ENCODE data around the gene CSRP3.

DNA sequence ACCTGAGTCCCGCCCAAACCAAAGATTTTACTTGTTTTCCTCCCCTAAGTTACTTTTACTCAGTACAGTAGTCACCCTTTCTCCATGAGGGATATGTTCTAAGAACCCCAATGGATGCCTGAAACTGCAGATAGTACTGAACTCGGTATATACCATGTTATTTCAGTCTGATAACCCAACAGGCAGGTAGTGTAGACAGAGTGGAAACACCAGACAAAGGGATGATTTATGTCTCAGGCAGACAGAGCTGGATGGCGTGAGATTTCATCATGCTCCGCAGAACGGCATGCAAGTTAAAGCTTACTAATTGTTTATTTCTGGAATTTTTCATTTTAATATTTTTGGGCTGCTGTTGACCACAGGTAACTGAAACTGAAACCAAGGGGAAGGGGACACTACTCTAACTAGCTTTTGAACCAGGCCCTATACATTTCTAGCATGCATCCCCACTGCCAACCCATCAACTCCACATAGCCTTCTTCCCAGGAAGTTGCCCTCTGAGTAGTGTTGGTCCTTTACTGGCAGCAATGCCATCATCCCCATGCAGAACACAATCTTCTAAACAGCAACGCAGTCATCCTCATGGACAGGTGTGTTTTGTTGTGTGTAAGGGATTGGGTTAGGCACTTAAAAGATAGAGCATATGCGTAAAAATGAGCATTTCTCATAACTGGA is 27.7 kb downstream of the CSRP3 start:
- TF ChIP-seq, protein P1, sequence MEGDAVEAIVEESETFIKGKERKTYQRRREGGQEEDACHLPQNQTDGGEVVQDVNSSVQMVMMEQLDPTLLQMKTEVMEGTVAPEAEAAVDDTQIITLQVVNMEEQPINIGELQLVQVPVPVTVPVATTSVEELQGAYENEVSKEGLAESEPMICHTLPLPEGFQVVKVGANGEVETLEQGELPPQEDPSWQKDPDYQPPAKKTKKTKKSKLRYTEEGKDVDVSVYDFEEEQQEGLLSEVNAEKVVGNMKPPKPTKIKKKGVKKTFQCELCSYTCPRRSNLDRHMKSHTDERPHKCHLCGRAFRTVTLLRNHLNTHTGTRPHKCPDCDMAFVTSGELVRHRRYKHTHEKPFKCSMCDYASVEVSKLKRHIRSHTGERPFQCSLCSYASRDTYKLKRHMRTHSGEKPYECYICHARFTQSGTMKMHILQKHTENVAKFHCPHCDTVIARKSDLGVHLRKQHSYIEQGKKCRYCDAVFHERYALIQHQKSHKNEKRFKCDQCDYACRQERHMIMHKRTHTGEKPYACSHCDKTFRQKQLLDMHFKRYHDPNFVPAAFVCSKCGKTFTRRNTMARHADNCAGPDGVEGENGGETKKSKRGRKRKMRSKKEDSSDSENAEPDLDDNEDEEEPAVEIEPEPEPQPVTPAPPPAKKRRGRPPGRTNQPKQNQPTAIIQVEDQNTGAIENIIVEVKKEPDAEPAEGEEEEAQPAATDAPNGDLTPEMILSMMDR (IDR thresholded peaks at IDR 0.05 in 4 of 5, conservative IDR thresholded peaks at IDR 0.05 in 1 of 5): no peak
- TF ChIP-seq POLR2A (IDR thresholded peaks at IDR 0.05): no peak

Measured in gastrocnemius medialis (tissue), 4 donors.